ENCODE results near the gene PLTP. TPM values are rescaled to one million over a fixed set of nuclear protein-coding genes. Genes with fewer than 3 reads are reported as not detected.
A peak's percentile ranks its signal among the peaks of the same experiment; 100 is the strongest.

PLTP gene
- total and polyA plus RNA-seq, 2 of the 13 experiments (the other 11 are each of a cell fraction or from before 2014, with no cell fraction given), result 16.9 to 28.6 TPM

GRCh38 chr20:45890985-45891983, 20.7 kb downstream of the PLTP start, which contains the start of the genes CTSA and NEURL2 (continued):
- TF ChIP-seq, protein P1, sequence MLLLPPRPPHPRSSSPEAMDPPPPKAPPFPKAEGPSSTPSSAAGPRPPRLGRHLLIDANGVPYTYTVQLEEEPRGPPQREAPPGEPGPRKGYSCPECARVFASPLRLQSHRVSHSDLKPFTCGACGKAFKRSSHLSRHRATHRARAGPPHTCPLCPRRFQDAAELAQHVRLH (CRISPR knock-in tag; IDR thresholded peaks at IDR 0.05; ENCODE audit: borderline replicate concordance, low read depth), result peak; percentile 99
- TF ChIP-seq MIER3 (CRISPR knock-in tag; IDR thresholded peaks at IDR 0.05; ENCODE audit: borderline replicate concordance), result peak; percentile 100
- peak; percentile 97 for TF ChIP-seq PAX8 (CRISPR knock-in tag; IDR thresholded peaks at IDR 0.05; ENCODE audit: borderline replicate concordance)
- TF ChIP-seq, protein P2, sequence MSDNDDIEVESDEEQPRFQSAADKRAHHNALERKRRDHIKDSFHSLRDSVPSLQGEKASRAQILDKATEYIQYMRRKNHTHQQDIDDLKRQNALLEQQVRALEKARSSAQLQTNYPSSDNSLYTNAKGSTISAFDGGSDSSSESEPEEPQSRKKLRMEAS (IDR thresholded peaks at IDR 0.05), result peak; percentile 99
- TF ChIP-seq ZNF567 (CRISPR knock-in tag; IDR thresholded peaks at IDR 0.05; ENCODE audit: borderline replicate concordance), result peak; percentile 94; the same call in 1 of the 2 replicates
- TF ChIP-seq ZNF407 (CRISPR knock-in tag; IDR thresholded peaks at IDR 0.05; ENCODE audit: not compliant biosample characterization), result peak; percentile 80
- TF ChIP-seq NFIC (IDR thresholded peaks at IDR 0.05; ENCODE audit: low read length), result peak; percentile 99
- peak; percentile 98 for TF ChIP-seq ZNF619 (CRISPR knock-in tag; IDR thresholded peaks at IDR 0.05)
- TF ChIP-seq MLXIP (CRISPR knock-in tag; IDR thresholded peaks at IDR 0.05; ENCODE audit: borderline replicate concordance), result peak; percentile 92
- peak; percentile 52; the same call in 1 of the 2 replicates for TF ChIP-seq REXO4 (CRISPR knock-in tag; IDR thresholded peaks at IDR 0.05; ENCODE audit: borderline replicate concordance)

All from HepG2 (cell line).